ENCODE measurements around the gene CORO2A. TPM values are rescaled to one million over a fixed set of nuclear protein-coding genes. Genes with fewer than 3 reads are reported as not detected.
"Not testable (repeated sequence)": the region's sequence is repeated elsewhere in the genome, so short reads cannot be mapped to it uniquely, and the experiment has no call there.

CORO2A gene
- total RNA-seq, 1 donor from 2014 or later, result 0.78 TPM

- no peak overlapping the region for H3K27ac Mint-ChIP-seq
- H3K27me3 Mint-ChIP-seq, result no peaks in the 10 kb centered on the region
- CTCF ChIA-PET, result no interaction called here
- no peaks in the 10 kb centered on the region for H3K36me3 Mint-ChIP-seq (ENCODE audit: low read depth)
- H3K4me3 Mint-ChIP-seq, result no peak overlapping the region
- POLR2A ChIA-PET, result interaction anchor here (1.4 kb wide), 1 partner anchor 14 kb away, joined by 4 read pairs; the partner anchor contains the start of gene TRIM14
- H3K9me3 Mint-ChIP-seq, result no peaks in the 10 kb centered on the region
- TF ChIP-seq, protein P1, sequence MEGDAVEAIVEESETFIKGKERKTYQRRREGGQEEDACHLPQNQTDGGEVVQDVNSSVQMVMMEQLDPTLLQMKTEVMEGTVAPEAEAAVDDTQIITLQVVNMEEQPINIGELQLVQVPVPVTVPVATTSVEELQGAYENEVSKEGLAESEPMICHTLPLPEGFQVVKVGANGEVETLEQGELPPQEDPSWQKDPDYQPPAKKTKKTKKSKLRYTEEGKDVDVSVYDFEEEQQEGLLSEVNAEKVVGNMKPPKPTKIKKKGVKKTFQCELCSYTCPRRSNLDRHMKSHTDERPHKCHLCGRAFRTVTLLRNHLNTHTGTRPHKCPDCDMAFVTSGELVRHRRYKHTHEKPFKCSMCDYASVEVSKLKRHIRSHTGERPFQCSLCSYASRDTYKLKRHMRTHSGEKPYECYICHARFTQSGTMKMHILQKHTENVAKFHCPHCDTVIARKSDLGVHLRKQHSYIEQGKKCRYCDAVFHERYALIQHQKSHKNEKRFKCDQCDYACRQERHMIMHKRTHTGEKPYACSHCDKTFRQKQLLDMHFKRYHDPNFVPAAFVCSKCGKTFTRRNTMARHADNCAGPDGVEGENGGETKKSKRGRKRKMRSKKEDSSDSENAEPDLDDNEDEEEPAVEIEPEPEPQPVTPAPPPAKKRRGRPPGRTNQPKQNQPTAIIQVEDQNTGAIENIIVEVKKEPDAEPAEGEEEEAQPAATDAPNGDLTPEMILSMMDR (IDR thresholded peaks at IDR 0.05), result no peak
- intact Hi-C loops (cut with micrococcal nuclease), result loop anchor here (5.0 kb wide), 1 partner anchor 34 kb away; no protein-coding TSS in a partner anchor
- ATAC-seq (ENCODE audit: low read depth) (no peak), DNase-seq (no peak)
- peaks cover 24% of the 10 kb centered on the region for H3K4me1 Mint-ChIP-seq
Measured at GRCh38 chr9:98132806-98133631, 59.4 kb downstream of the CORO2A start.

- no peaks in the 10 kb centered on the region for H3K9me3 Mint-ChIP-seq
- DNase-seq (no peak), ATAC-seq (ENCODE audit: low read depth) (no peak)
- H3K27me3 Mint-ChIP-seq, result no peaks in the 10 kb centered on the region
- H3K27ac Mint-ChIP-seq, result no peak overlapping the region
- intact Hi-C loops (cut with micrococcal nuclease), result loop anchor here (5.0 kb wide), 1 partner anchor 35 kb away; no protein-coding TSS in a partner anchor
- peaks cover 25% of the 10 kb centered on the region for H3K4me1 Mint-ChIP-seq
- H3K4me3 Mint-ChIP-seq, result no peak overlapping the region
- CTCF ChIA-PET, result no interaction called here
- POLR2A ChIA-PET, result no interaction called here
- TF ChIP-seq, protein P1 (IDR thresholded peaks at IDR 0.05), result no peak
- H3K36me3 Mint-ChIP-seq (ENCODE audit: low read depth), result no peaks in the 10 kb centered on the region
Measured at GRCh38 chr9:98132158-98132557, 60.3 kb downstream of the CORO2A start.

DNA sequence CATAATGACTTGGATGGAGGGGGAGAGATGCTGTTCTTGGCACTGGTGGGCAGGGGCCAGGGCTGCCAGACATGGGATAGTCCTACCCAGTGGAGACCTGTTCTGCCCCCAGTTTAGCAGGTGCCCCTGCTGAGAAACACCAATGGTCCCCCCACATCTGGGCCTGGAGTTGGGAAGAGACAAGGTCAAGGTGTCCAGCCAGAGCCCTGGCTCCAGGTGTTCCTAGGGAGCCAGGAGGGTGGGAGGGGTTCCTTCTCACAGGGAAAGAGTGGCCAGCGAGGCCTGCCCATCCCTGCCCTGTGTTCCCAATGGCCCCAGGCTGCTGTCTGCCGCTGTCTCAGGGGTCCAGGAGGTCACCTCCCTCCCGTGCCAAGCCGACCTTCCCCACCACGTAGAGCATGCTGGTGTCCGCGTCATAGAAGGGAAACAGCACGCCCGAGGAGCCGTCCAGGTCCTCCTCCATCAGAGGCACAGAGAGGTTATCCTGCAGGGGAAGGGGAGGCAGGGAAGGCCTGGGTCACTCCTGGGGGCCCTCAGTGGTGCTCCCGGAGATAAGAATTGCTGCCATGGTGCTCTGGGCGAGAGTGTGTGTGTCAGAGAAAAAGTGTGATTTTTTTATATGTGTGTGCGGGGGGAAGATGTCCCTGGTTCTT, 61.7 kb downstream of the CORO2A start:
- POLR2A ChIA-PET, result no interaction called here
- ATAC-seq (ENCODE audit: low read depth), result no peak
- H3K4me3 Mint-ChIP-seq, result no peak overlapping the region

GRCh38 chr9:98130060-98130459, 62.4 kb downstream of the CORO2A start:
- ATAC-seq (ENCODE audit: low read depth); H3K27me3 Mint-ChIP-seq; DNase-seq; H3K9me3 Mint-ChIP-seq; H3K36me3 Mint-ChIP-seq (ENCODE audit: low read depth); CTCF ChIA-PET; H3K27ac Mint-ChIP-seq; H3K4me3 Mint-ChIP-seq: not testable (repeated sequence)
- POLR2A ChIA-PET, result interaction anchor here (0.6 to 1.2 kb wide), 2 partner anchors 21 to 26 kb away, joined by 3 read pairs; no protein-coding TSS in a partner anchor
- intact Hi-C loops (cut with micrococcal nuclease), result loop anchor here (5.0 kb wide), 1 partner anchor 37 kb away; no protein-coding TSS in a partner anchor
- peaks cover 30% of the 10 kb centered on the region for H3K4me1 Mint-ChIP-seq

More for the DNA sequence above, 61.7 kb downstream of the CORO2A start:
- CTCF ChIA-PET, result no interaction called here
- no peaks in the 10 kb centered on the region for H3K27me3 Mint-ChIP-seq
- H3K27ac Mint-ChIP-seq, result peak overlapping the region; percentile 11
- no peaks in the 10 kb centered on the region for H3K9me3 Mint-ChIP-seq
- no peaks in the 10 kb centered on the region for H3K36me3 Mint-ChIP-seq (ENCODE audit: low read depth)
- no peak for DNase-seq
- peaks cover 30% of the 10 kb centered on the region for H3K4me1 Mint-ChIP-seq
- intact Hi-C loops (cut with micrococcal nuclease), result loop anchor here (5.0 kb wide), 1 partner anchor 37 kb away; no protein-coding TSS in a partner anchor
- TF ChIP-seq, protein P1 (IDR thresholded peaks at IDR 0.05), result no peak

DNA sequence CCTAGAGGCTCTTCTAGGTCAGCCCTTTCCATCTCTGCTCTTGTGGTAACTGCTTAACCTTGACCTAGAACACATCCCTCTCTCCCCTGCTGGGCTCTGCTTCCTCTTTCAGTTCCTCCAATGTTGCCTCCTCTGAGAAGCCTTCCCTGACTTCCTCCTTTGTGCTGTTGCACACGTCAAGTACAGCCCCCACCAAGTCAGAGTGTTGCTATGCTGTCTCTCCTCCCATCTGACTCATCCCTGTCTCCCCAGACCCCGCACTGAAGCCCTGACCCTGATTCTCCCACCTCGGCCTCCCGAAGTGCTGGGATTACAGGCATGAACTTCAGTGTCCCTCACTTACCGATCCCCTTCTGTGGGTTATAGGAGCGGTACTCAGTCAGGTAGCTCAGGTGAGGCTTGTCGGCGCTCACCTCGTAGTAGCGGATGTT, 63.0 kb downstream of the CORO2A start:
- Mint-ChIP-seq H3K4me3 (peak overlapping the region; percentile 36), H3K36me3 (ENCODE audit: low read depth) (no peaks in the 10 kb centered on the region), H3K9me3 (no peaks in the 10 kb centered on the region), H3K4me1 (peaks cover 30% of the 10 kb centered on the region), H3K27me3 (no peaks in the 10 kb centered on the region), H3K27ac (peak overlapping the region; percentile 36)
- ATAC-seq (ENCODE audit: low read depth), result peak; percentile 95
- DNase-seq, result peak; percentile 24
- POLR2A ChIA-PET, result interaction anchor here (0.6 to 1.2 kb wide), 5 partner anchors 10 to 126 kb away, joined by 3 to 4 read pairs (median 3); partner anchors contain the start of gene TRIM14
- intact Hi-C loops (cut with micrococcal nuclease), result no loop called here
- CTCF ChIA-PET, result interaction anchor here (0.7 to 0.8 kb wide), 2 partner anchors 11 to 27 kb away, joined by 3 read pairs; no protein-coding TSS in a partner anchor
- TF ChIP-seq, protein P1 (IDR thresholded peaks at IDR 0.05), result no peak

Data from activated B cell treated with CpG ODN at 0.5 μM for 24 hours (primary cell).